Measurements from ENCODE around the gene GPR15. TPM values are rescaled to one million over a fixed set of nuclear protein-coding genes. Genes with fewer than 3 reads are reported as not detected.
A peak's percentile ranks its signal among the peaks of the same experiment; 100 is the strongest.

The GPR15 gene
- total and polyA plus RNA-seq, 7 experiments from 2014 or later: 0.52 to 24.2 (median 3.5) TPM

- intact Hi-C loops (cut with micrococcal nuclease): loop anchor here in 1 of 2 donors (10.0 kb wide), 1 partner anchor 1736 kb away; the partner anchor contains the start of gene TBC1D23
- POLR2A ChIA-PET: no interaction called here
Observed at GRCh38 chr3:98528474-98529346, 3.1 kb upstream of the GPR15 start.

GRCh38 chr3:98529856-98530459, 1.8 kb upstream of the GPR15 start:
- peaks cover 0 to 2% (median 0%) of the 10 kb centered on the region in 5 donors for H3K27me3 Mint-ChIP-seq
- Histone ChIP-seq H3K4me3 (ENCODE audit: low read length) (no peak overlapping the region), H3K4me1 (ENCODE audit: control insufficient read depth in 2 of 2, insufficient read depth in 2 of 2, low read length in 2 of 2) (peaks cover 0 to 4% of the 10 kb centered on the region in 2 donors), H3K9me3 (ENCODE audit: control insufficient read depth in 2 of 3, low read length in 3 of 3) (no peaks in the 10 kb centered on the region), H3K27me3 (ENCODE audit: control insufficient read depth in 2 of 2, insufficient read depth in 2 of 2, low read length in 2 of 2) (no peaks in the 10 kb centered on the region), H3K27ac (ENCODE audit: low read depth, low read length) (no peak overlapping the region), H3K36me3 (ENCODE audit: control insufficient read depth in 2 of 3, insufficient read depth in 3 of 3, low read length in 3 of 3) (no peaks in the 10 kb centered on the region)
- H3K36me3 Mint-ChIP-seq: peaks cover 0 to 42% (median 0%) of the 10 kb centered on the region in 5 donors
- ATAC-seq: no peak
- H3K4me3 Mint-ChIP-seq: peak overlapping the region in 1 of 10 donors; percentile 63
- intact Hi-C loops (cut with micrococcal nuclease): loop anchor here in 1 of 2 donors (10.0 kb wide), 1 partner anchor 1735 kb away; the partner anchor contains the start of gene TBC1D23
- H3K9me3 Mint-ChIP-seq: no peaks in the 10 kb centered on the region
- no peak for DNase-seq
- H3K4me1 Mint-ChIP-seq: peaks cover 0 to 58% (median 0%) of the 10 kb centered on the region in 7 donors
- no peak overlapping the region for H3K27ac Mint-ChIP-seq
- CTCF ChIA-PET: interaction anchor here (0.5 kb wide), 1 partner anchor 28 kb away, joined by 3 read pairs; no protein-coding TSS in a partner anchor
- POLR2A ChIA-PET: no interaction called here

More at GRCh38 chr3:98528474-98529346, 3.1 kb upstream of the GPR15 start:
- H3K4me1 ChIP-seq (ENCODE audit: control insufficient read depth in 2 of 2, insufficient read depth in 2 of 2, low read length in 2 of 2): peaks cover 0 to 4% of the 10 kb centered on the region in 2 donors
- Mint-ChIP-seq H3K4me3 (peak overlapping the region in 1 of 10 donors; percentile 43), H3K27me3 (peaks cover 0 to 2% (median 0%) of the 10 kb centered on the region in 5 donors), H3K4me1 (peaks cover 0 to 62% (median 0%) of the 10 kb centered on the region in 7 donors), H3K36me3 (peaks cover 0 to 50% (median 0%) of the 10 kb centered on the region in 5 donors), H3K9me3 (no peaks in the 10 kb centered on the region), H3K27ac (peak overlapping the region in 1 of 9 donors; percentile 61)
- no peaks in the 10 kb centered on the region for H3K36me3 ChIP-seq (ENCODE audit: control insufficient read depth in 2 of 3, insufficient read depth in 3 of 3, low read length in 3 of 3)
- H3K4me3 ChIP-seq (ENCODE audit: low read length): no peak overlapping the region
- no peaks in the 10 kb centered on the region for H3K9me3 ChIP-seq (ENCODE audit: control insufficient read depth in 2 of 3, low read length in 3 of 3)
- H3K27ac ChIP-seq (ENCODE audit: low read depth, low read length): no peak overlapping the region
- DNase-seq: no peak
- H3K27me3 ChIP-seq (ENCODE audit: control insufficient read depth in 2 of 2, insufficient read depth in 2 of 2, low read length in 2 of 2): no peaks in the 10 kb centered on the region
- ATAC-seq: no peak
- CTCF ChIA-PET: interaction anchor here (0.7 kb wide), 1 partner anchor 59 kb away, joined by 4 read pairs; no protein-coding TSS in a partner anchor

- no peak overlapping the region for H3K4me3 ChIP-seq (ENCODE audit: low read length)
- no peak overlapping the region for H3K27ac ChIP-seq (ENCODE audit: low read depth, low read length)
- POLR2A ChIA-PET: no interaction called here
- intact Hi-C loops (cut with micrococcal nuclease): loop anchor here in 1 of 2 donors (1.0 kb wide), 1 partner anchor 7 kb away; no protein-coding TSS in a partner anchor
- no peaks in the 10 kb centered on the region for H3K36me3 ChIP-seq (ENCODE audit: control insufficient read depth in 2 of 3, insufficient read depth in 3 of 3, low read length in 3 of 3)
- no peaks in the 10 kb centered on the region for H3K9me3 Mint-ChIP-seq
- H3K36me3 Mint-ChIP-seq: peaks cover 0 to 40% (median 0%) of the 10 kb centered on the region in 5 donors
- H3K27ac Mint-ChIP-seq: peak overlapping the region in 1 of 9 donors; percentile 31
- ATAC-seq (no peak), DNase-seq (no peak)
- CTCF ChIA-PET: interaction anchor here (0.5 kb wide), 1 partner anchor 27 kb away, joined by 3 read pairs; no protein-coding TSS in a partner anchor
- peaks cover 0 to 53% (median 0%) of the 10 kb centered on the region in 7 donors for H3K4me1 Mint-ChIP-seq
- H3K27me3 ChIP-seq (ENCODE audit: control insufficient read depth in 2 of 2, insufficient read depth in 2 of 2, low read length in 2 of 2): no peaks in the 10 kb centered on the region
- H3K27me3 Mint-ChIP-seq: peaks cover 0 to 2% (median 0%) of the 10 kb centered on the region in 5 donors
- H3K4me1 ChIP-seq (ENCODE audit: control insufficient read depth in 2 of 2, insufficient read depth in 2 of 2, low read length in 2 of 2): no peaks in the 10 kb centered on the region
- H3K4me3 Mint-ChIP-seq: peak overlapping the region in 1 of 10 donors; percentile 37
- H3K9me3 ChIP-seq (ENCODE audit: control insufficient read depth in 2 of 3, low read length in 3 of 3): no peaks in the 10 kb centered on the region
Observed at GRCh38 chr3:98530676-98531075, 1.1 kb upstream of the GPR15 start.

GRCh38 chr3:98532275-98532637, 478 bp downstream of the GPR15 start:
- POLR2A ChIA-PET: interaction anchor here (1.2 kb wide), 1 partner anchor 61 kb away, joined by 3 read pairs; the partner anchor contains the start of gene CPOX
- CTCF ChIA-PET: no interaction called here
- Histone ChIP-seq H3K27me3 (ENCODE audit: control insufficient read depth in 2 of 2, insufficient read depth in 2 of 2, low read length in 2 of 2) (no peaks in the 10 kb centered on the region), H3K4me3 (ENCODE audit: low read length) (no peak overlapping the region), H3K4me1 (ENCODE audit: control insufficient read depth in 2 of 2, insufficient read depth in 2 of 2, low read length in 2 of 2) (no peaks in the 10 kb centered on the region), H3K27ac (ENCODE audit: low read depth, low read length) (no peak overlapping the region), H3K9me3 (ENCODE audit: control insufficient read depth in 2 of 3, low read length in 3 of 3) (no peaks in the 10 kb centered on the region), H3K36me3 (ENCODE audit: control insufficient read depth in 2 of 3, insufficient read depth in 3 of 3, low read length in 3 of 3) (no peaks in the 10 kb centered on the region)
- H3K27ac Mint-ChIP-seq: peak overlapping the region in 1 of 9 donors; percentile 82
- H3K9me3 Mint-ChIP-seq: no peaks in the 10 kb centered on the region
- H3K4me1 Mint-ChIP-seq: peaks cover 0 to 55% (median 0%) of the 10 kb centered on the region in 7 donors
- H3K36me3 Mint-ChIP-seq: peaks cover 0 to 40% (median 0%) of the 10 kb centered on the region in 5 donors
- ATAC-seq: no peak
- peak overlapping the region in 2 of 10 donors; percentile 2 to 69 for H3K4me3 Mint-ChIP-seq
- H3K27me3 Mint-ChIP-seq: peaks cover 0 to 2% (median 0%) of the 10 kb centered on the region in 5 donors
- no peak for DNase-seq
- intact Hi-C loops (cut with micrococcal nuclease): no loop called here

DNA sequence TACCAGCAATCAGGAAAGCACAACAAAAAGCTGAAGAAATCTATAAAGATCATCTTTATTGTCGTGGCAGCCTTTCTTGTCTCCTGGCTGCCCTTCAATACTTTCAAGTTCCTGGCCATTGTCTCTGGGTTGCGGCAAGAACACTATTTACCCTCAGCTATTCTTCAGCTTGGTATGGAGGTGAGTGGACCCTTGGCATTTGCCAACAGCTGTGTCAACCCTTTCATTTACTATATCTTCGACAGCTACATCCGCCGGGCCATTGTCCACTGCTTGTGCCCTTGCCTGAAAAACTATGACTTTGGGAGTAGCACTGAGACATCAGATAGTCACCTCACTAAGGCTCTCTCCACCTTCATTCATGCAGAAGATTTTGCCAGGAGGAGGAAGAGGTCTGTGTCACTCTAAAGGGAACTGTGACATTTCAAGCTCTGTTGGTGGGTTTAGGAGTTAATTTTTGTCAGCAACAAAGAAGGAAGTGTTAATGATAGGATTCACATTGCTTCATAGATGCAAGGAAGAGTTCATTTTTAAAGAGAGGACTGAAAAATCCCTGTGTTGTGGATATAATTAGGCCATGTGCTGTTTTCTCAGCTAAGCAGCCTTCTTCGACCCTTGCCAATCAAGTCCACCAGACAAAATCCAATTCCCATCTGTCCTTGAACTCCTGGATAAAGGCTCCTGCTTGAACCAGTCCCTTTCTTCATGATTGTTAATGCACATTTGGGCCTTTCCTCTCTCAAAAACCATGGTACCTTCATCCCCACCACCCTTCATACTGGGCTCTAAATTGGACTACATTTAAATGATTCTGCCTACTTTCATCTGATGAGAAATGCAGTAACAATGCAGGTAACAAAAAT, 1.2 kb downstream of the GPR15 start:
- ATAC-seq (no peak), DNase-seq (no peak)
- Mint-ChIP-seq H3K27me3 (peaks cover 0 to 2% (median 0%) of the 10 kb centered on the region in 5 donors), H3K36me3 (peaks cover 0 to 36% (median 0%) of the 10 kb centered on the region in 5 donors), H3K4me1 (peaks cover 0 to 52% (median 0%) of the 10 kb centered on the region in 7 donors), H3K27ac (peak overlapping the region in 1 of 9 donors; percentile 82), H3K4me3 (peak overlapping the region in 2 of 10 donors; percentile 2 to 69), H3K9me3 (no peaks in the 10 kb centered on the region)
- ChIA-PET CTCF (interaction anchor here (0.7 kb wide), 1 partner anchor 109 kb away, joined by 3 read pairs; no protein-coding TSS in a partner anchor), POLR2A (interaction anchor here (1.2 to 1.6 kb wide), 2 partner anchors 10 to 61 kb away, joined by 3 to 5 read pairs; partner anchors contain the start of genes CLDND1 and CPOX)
- no peak overlapping the region for H3K27ac ChIP-seq (ENCODE audit: low read depth, low read length)
- intact Hi-C loops (cut with micrococcal nuclease): no loop called here
- H3K4me3 ChIP-seq (ENCODE audit: low read length): no peak overlapping the region
- H3K9me3 ChIP-seq (ENCODE audit: control insufficient read depth in 2 of 3, low read length in 3 of 3): no peaks in the 10 kb centered on the region
- no peaks in the 10 kb centered on the region for H3K27me3 ChIP-seq (ENCODE audit: control insufficient read depth in 2 of 2, insufficient read depth in 2 of 2, low read length in 2 of 2)
- H3K4me1 ChIP-seq (ENCODE audit: control insufficient read depth in 2 of 2, insufficient read depth in 2 of 2, low read length in 2 of 2): no peaks in the 10 kb centered on the region
- H3K36me3 ChIP-seq (ENCODE audit: control insufficient read depth in 2 of 3, insufficient read depth in 3 of 3, low read length in 3 of 3): no peaks in the 10 kb centered on the region
